Measurements from ENCODE around the gene CCDC148.
"Not testable (repeated sequence)": the region's sequence is repeated elsewhere in the genome, so short reads cannot be mapped to it uniquely, and the experiment has no call there.

Gene CCDC148

GRCh38 chr2:158346032-158346431, 110.5 kb downstream of the CCDC148 start:
- DNase-seq = no peak

DNA sequence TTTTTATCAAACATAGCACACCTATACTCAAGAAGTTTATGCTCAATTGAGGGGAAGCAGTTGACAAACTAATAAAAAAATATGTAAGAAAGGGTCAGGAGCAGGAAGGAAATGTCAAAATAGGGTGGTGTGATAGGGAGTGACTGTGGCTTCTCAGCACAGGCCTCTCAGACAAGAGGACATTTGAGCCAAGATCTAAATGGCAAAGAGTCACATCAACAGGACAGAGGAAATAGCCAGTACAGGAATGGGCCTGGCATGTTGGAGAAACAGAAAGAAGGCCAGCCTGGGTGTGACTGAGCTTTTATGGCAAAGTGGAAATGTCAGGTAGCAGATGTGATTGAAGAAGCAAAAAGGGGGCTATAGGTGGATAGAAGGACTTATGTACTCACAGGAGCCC, 117.0 kb downstream of the CCDC148 start:
- no peak for DNase-seq

DNA sequence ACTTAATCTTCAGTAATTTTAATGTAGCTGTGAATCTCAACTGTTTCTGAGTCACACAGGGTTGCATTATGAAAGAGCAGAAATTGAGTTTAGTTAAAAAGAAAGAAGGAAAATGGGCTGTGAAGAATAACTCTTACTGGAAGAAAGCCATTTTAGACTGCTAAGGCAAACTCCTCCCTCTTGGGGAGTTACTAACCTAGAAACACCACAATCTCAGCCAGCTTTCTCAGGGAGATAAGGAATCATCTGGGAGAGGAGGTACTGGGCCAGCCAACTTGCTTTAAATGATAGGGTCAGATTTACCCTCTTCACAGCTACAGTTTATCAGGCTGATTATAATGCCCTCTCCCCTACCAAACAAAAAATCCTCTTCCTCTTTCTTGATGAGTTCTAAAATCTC, 119.5 kb downstream of the CCDC148 start:
- DNase-seq = no peak

DNA sequence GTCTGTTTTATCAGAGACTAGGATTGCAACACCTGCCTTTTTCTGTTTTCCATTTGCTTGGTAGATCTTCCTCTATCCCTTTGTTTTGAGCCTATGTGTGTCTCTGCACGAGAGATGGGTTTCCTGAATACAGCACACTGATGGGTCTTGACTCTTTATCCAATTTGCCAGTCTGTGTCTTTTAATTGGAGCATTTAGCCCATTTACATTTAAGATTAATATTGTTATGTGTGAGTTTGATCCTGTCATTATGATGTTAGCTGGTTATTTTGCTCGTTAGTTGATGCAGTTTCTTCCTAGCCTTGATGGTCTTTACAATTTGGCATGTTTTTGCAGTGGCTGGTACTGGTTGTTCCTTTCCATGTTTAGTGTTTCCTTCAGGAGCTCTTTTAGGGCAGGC, 124.8 kb downstream of the CCDC148 start:
- DNase-seq = not testable (repeated sequence)

DNA sequence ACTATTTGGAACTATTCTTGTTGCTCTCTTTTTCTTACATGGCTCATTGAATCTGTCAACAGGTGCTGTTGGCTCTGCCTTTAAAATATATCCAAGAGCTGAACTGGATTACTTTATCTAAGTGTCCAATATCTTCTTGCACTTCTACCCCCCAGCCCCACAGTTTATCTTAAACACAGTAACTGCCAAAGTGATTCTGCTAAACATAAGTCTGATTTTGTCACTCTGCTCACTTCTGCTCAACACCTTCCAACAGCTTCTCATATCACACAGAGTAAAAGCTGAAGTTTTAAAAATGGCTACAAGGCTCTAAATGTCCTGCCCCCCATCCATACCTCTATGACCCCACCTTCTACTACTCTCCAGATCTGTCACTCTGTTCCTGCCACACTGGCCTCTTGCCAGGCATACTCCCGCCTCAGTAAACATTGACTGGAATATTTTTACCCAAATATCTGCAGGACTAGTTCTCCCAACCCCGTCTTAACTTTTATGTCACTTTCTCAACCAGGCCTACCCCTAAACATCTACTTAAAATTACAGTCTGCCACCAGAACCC, 130.7 kb downstream of the CCDC148 start:
- DNase-seq = no peak

GRCh38 chr2:158325031-158325781, 131.3 kb downstream of the CCDC148 start:
- DNase-seq = no peak

DNA sequence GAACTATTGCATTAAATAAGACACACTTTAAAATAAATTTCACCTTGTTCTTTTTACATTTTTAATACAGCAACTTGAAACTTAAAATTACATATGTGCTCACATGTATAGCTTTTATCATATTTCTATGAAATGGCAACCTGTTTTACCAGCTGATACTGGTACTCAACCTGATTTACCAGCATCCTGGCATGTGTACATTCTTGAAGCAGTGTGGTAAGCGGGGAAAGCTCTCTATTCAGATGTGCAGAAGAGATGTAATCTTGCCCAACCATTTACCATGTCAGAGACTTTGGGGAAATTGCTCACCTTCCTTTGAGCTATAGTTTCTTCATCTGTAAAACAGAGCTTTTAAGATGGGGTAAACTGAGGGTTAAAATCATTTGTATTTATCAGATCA, 133.2 kb downstream of the CCDC148 start:
- no peak for DNase-seq

GRCh38 chr2:158321264-158321663, 135.3 kb downstream of the CCDC148 start:
- DNase-seq = no peak

GRCh38 chr2:158319269-158319668, 137.3 kb downstream of the CCDC148 start:
- DNase-seq = peak; percentile 63 to 73

DNA sequence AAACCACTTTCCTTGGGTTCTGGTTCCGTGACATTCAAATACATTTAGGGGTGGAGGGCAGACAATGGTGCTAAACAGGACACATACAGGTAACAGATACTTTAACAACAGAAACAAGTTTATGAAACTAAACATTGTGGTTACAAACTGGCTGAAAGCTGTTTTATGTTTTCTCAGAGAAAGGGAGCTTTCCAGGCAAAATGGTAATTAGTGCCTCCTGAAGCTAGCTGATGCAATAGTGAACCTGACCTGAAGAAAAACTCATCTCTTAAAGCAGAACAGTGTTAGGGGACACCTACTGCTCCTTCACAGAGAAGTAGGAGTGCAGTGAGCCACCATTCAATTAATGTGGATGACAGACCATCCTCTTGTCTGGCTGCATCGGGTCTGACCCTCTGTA, 138.9 kb downstream of the CCDC148 start:
- no peak for DNase-seq

DNA sequence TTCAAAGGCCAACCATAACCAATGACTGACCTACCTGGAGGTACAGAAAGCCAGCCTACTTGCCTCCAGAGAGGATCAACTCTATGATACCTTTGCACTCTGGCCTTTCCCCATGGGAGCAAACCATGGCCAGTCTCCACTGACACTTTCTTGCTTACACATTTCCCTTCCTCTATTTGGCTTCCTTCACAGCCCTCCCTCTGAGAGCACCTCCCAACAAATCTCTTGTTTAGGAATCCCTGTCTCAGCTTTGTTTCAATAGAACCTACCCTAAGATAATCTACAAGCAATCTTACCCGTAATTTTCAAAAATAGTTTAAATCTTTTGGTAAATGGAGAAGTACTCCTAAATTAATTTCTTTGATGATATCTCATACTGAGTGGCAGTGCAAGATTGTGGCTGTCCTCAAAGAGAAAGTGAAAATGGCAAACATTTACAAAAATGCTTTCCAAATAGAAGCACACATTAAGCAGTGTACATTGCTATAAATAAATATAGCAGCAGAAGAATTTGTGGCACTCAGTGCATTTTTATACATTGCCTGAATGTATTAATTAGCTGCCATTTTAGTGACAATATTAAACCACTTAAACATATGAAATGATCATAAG, 140.6 kb downstream of the CCDC148 start:
- DNase-seq = no peak

GRCh38 chr2:158315000-158315399, 141.6 kb downstream of the CCDC148 start:
- DNase-seq = no peak

DNA sequence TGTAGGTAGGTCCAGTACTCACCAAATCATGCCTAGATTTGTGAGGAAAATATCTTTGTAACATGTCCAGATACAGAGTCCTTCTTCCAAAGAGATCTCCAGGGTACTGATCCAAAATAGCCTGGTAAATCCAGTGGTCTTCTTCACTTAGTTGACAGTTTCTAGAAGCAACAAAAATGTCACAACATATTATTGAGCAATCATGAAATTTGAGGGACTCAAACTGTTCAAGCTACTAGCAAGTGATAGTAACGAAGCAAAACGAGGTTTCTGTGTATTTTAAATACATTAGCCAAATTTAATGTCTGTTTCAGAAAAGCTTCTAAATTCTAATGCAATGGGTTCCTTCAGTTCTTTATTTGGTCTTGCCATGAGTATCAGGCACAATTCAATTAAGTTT, 142.8 kb downstream of the CCDC148 start:
- DNase-seq = no peak

DNA sequence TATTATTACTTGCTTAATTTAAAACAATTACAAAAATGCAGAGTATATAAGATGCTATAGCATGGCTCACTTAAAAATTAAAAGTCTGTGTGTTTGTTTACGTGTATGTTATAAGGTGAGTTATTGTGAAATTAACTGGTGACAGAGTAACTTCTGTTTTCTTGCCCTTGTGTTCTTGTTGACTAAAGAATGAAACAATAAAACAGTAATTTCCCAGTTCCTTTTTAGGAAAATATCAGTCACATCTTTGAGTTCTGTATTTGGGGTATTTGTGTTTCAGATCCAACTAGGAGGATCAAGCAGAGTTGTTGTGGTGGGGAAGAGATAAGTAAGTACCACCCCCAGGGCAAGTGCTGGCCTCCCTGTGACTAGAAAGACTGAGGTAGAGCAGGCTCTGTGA, 143.6 kb downstream of the CCDC148 start:
- DNase-seq = peak in 1 of 2 donors; percentile 50

GRCh38 chr2:158310407-158310806, 146.1 kb downstream of the CCDC148 start:
- not testable (repeated sequence) for DNase-seq

DNA sequence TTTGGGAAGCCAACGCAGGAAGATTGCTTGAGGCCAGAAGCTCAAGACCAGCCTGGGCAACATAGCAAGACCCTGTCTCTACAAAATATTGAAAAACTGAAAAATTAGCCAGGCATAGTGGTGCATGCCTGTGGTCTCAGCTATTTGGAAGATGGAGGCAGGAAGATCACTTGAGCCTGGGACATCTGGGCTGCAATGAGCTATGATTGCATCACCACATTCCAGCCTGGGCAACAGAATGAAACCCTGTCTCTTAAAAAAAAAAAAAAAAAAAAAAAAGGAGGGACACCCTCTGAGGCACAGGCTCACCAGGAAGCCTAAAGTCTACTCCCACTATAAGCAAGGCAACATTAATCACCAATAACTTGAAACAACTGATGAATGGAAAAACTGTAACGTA, 151.1 kb downstream of the CCDC148 start:
- DNase-seq = no peak

- no peak for DNase-seq
These were observed 156.2 kb downstream of the CCDC148 start for GRCh38 chr2:158300394-158300793.

GRCh38 chr2:158297606-158298005, 158.9 kb downstream of the CCDC148 start:
- DNase-seq = peak; percentile 66 to 74

GRCh38 chr2:158297120-158297519, 159.4 kb downstream of the CCDC148 start:
- no peak for DNase-seq

DNA sequence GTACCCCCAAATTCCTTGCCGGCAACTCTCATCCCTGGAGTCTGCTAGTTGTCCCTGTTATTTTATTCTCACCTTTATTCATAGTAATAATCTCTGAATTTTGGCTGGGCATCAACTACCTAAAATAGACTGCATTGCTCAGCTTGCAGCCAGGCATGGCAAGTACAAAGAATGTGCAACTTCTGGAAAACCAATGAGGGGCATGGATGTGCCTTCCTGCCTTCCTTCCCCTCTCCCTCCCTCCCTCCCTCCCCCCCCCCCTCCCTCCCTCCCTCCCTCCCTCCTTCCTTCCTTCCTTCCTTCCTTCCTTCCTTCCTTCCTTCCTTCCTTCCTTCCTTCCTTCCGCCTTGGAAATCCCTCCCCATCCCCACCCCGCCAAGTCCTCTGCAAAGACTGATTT, 162.8 kb downstream of the CCDC148 start:
- DNase-seq = no peak

DNA sequence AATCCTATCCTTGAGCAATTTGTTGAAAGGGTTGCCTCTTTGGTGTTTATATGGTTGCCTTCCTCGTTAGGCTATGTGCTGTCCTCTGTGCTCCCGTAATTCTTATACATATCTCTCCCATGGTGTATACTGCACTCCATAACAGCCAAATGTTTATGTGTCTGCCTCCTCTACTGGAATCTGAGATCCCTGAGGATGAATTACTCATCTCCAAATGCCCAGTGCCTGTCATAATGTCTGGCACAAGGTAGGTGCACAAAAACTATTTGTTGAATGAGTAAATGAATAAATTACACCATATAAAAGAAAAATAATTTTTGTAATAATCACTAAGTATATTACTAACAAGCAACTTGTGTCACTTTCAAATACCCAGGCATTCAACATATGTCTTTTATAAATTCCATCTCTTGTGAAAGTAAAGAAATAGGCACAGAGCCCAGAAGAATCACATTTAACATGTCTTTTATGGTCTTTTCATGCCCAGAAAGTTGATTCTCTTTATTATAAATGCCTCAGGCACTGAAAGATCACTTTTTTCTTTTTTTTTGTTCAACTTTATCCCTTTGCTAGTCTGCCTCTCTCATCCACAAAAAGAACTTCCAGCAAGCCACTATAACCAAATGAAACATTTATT, 164.9 kb downstream of the CCDC148 start:
- DNase-seq = no peak

DNA sequence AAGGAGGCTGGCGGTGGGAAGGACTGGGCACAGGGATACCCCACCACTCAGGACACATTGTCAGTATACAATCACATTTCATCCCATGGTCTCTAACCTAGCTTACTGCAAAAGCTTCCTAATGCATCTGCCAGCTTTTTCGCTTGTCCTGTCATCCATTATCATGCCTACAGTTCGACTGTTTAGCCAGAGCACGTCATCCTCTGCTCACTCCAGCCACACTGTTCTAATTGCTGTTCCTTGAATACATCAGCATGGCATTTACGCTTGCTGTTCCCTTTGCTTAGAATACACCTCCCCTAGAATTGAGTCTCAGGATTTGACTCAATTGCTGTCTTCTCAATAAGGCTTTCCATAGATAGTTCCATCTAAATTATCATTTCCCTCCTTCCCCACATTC, 166.3 kb downstream of the CCDC148 start:
- DNase-seq = no peak

- no peak for DNase-seq
These were observed 179.7 kb downstream of the CCDC148 start for GRCh38 chr2:158276619-158277471.

All from inflammatory macrophage (primary cell).